Adrenal gland (tissue), 12 donors: Measurements from ENCODE around the gene CCDC185. TPM values are rescaled to one million over a fixed set of nuclear protein-coding genes. Genes with fewer than 3 reads are reported as not detected.

Experiments
- DNase-seq, 7 donors: peaks; one replicate each; pipeline ENCODE4 v3.0.0-alpha.2; 2019 to 2020
- H3K27ac ChIP-seq, 5 donors: fragments of 200-600 bp; sonication (generic) in 4 of 5; 1 replicate in 3 of 5; 2 replicates in 2 of 5; pipeline versions ENCODE4 v1.5.1 to v1.8.0; 2016 to 2020; ENCODE audit warnings: mild to moderate bottlenecking in 1 of 5
- H3K27me3 ChIP-seq: fragments of 200-600 bp; 2 replicates; pipeline ENCODE4 v1.8.0; 2021
- H3K36me3 ChIP-seq, 2 donors: fragments of 200-600 bp; replicated peaks in 1 of 2; 1 replicate in 1 of 2; 2 replicates in 1 of 2; pipeline versions ENCODE4 v1.5.1 to v1.8.0; 2018 to 2022
- H3K4me1 ChIP-seq, 2 donors: fragments of 200-600 bp; replicated peaks in 1 of 2; 1 replicate in 1 of 2; 2 replicates in 1 of 2; pipeline versions ENCODE4 v1.5.1 to v1.8.0; 2018 to 2021
- H3K4me3 ChIP-seq, 4 donors: fragments of 200-600 bp; sonication (generic) in 3 of 4; one replicate each; pipeline ENCODE4 v1.5.1; 2016 to 2018
- H3K9me3 ChIP-seq, 3 donors: fragments of 200-600 bp; sonication (generic) in 1 of 3; replicated peaks in 1 of 3; 1 replicate in 2 of 3; 2 replicates in 1 of 3; pipeline versions ENCODE4 v1.5.1 to v1.8.0; 2016 to 2021
- CTCF ChIP-seq, 6 experiments: fragments of 450-650 bp in 4 of 6; fragments of 200-600 bp in 2 of 6; sonication (generic) in 1 of 6; IDR thresholded peaks; 1 replicate in 5 of 6; 2 replicates in 1 of 6; pipeline versions ENCODE4 v1.5.1 to v1.8.0; 2016 to 2021; ENCODE audit warnings: antibody characterized with exemption in 6 of 6, mild to moderate bottlenecking in 2 of 6, moderate library complexity in 1 of 6
- POLR2A ChIP-seq, 2 donors: fragments of 450-650 bp; IDR thresholded peaks; one replicate each; pipeline ENCODE4 v1.6.1; 2017; ENCODE audit warnings: antibody characterized with exemption in 2 of 2, mild to moderate bottlenecking in 2 of 2, moderate library complexity in 1 of 2
- WGBS, 4 donors: extraction: QIAGEN DNeasy Blood & Tissue Kit in 2 of 4; methylation state at CpG; one replicate each; pipeline versions ENCODE4 v1.1.5 to v1.1.7; 2013 to 2017; 5-methylcytosine and 5-hydroxymethylcytosine counted together
- intact Hi-C, 2 donors: fragments of 100-400 bp; cut with DNase I; formaldehyde crosslinking; loops; one replicate each; pipeline versions ENCODE4 v1.14.1 to v1.15.0; 2022 to 2023
- polyA plus RNA-seq, 3 donors: library from polyadenylated mRNA; stranded (reverse); fragments of 200-250 nt in 2 of 3; fragments of 350-450 nt in 1 of 3; fragmentation: Illumina TruSeq in 1 of 3; extraction: RNeasy Lipid Tissue Mini Kit (QIAGEN cat#74804) in 1 of 3; gene quantifications; one replicate each; pipeline ENCODE4 v1.2.3, GENCODE V29; 2013 to 2014
- small RNA-seq, 2 donors: library from RNA; depleted of rRNA; stranded (forward); fragments of <200 nt; gene quantifications; one replicate each; pipeline ENCODE3, GENCODE V24; 2016
- total RNA-seq, 9 donors: library from RNA; depleted of rRNA in 4 of 9; stranded (reverse); fragments of >200 nt in 4 of 9; fragments of 120-200 nt in 1 of 9; fragmentation: NEBNext Ultra II Directional in 1 of 9; extraction: Animal tissue kit (Norgen Biotek cat#: 25700) in 1 of 9; gene quantifications; one replicate each; pipeline versions ENCODE4 v1.1.0 to v1.2.4, GENCODE V29; 2013 to 2023
- donor health status: healthy with polysubstance abuse.
- donor health status: Bipolar disorder and iron deficiency.
- donor health status: DM: yes; HTN: yes; CAD: no.
- donor health status: DM: no; HTN: no; CAD: no.
- donor health status: DM: no; HTN: no; CAD: no.
- donor health status: DM: yes; HTN: yes; CAD: no.

Gene CCDC185
- total and polyA plus RNA-seq, 12 donors: not detected

DNA sequence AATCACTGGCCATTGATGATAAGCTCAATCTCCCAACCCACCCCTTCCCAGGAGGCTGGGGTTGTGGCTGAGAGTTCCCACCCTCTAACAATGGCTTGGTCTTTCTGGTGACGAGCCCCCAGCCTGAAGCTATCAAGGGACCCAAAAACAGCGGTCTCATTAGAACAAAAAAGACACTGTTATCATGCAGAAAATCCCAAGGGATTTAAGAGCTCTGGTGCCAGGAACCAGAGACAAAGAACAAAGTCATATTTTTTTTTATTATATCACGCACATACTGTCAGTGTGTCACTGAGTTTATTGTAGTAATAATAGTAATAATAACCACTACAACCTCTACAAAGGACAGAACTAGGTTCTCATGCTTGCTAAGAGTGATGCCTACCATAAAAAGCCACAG, 43.9 kb downstream of the CCDC185 start:
- WGBS, 4 donors: 60 to 83% (median 76%) methylated on average over 3 of the region's 3 CpGs

DNA sequence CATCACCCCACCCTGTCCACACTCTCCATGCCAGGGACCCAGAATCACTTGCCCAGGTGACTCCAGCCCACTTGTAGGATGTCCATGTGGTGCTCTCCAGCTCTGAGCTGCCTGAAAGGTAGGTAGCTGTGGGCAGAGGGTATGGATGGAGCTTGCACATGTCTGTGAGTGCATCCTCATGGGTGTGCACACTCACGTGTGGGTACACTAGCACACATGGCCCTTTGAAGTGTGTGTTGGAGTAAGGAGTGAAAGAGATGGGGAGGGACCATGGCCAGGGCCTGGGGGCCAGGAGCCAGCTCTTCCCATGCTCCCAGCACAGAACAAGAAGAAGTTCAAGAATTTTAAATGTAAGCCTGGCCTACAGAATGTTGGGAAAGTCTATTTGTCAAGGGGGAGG, 50.2 kb downstream of the CCDC185 start:
- WGBS, 4 donors: 82 to 100% (median 95%) methylated on average over 1 of the region's 1 CpG; no CpG with 5 or more reads in 1 of the 4 donors
- TF ChIP-seq POLR2A (IDR thresholded peaks at IDR 0.05) (no peak), CTCF (IDR thresholded peaks at IDR 0.05) (no peak)

More for the DNA sequence above, 43.9 kb downstream of the CCDC185 start:
- Histone ChIP-seq H3K4me1 (no peaks in the 10 kb centered on the region), H3K27ac (no peak overlapping the region), H3K4me3 (no peak overlapping the region), H3K27me3 (no peaks in the 10 kb centered on the region), H3K36me3 (no peaks in the 10 kb centered on the region), H3K9me3 (no peaks in the 10 kb centered on the region)
- DNase-seq: no peak
- intact Hi-C loops: no loop called here
- TF ChIP-seq CTCF (IDR thresholded peaks at IDR 0.05) (no peak), POLR2A (IDR thresholded peaks at IDR 0.05) (no peak)

DNA sequence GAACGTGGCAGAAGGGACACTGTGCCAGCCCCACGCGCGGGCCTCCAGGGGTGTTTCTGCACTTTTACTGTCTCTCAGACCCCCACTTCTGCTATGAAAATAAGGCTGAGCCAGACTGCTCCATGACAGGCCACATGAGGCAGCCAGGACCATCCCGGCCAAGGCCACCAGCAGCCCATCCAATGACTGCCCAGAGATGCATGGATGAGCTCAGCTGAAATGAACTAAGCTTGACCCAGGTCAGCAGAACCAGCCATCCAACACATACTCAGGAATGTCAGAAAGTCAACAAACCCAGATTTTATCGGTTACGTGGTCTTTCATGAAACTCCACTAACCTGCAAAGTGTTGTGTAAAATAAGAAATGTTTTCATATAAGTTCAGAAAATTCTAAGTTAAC, 51.2 kb downstream of the CCDC185 start:
- 77 to 83% (median 82%) methylated on average over 7 of the region's 7 CpGs for WGBS, 4 donors
- intact Hi-C loops: no loop called here
- no peaks in the 10 kb centered on the region for H3K9me3 ChIP-seq

More for the DNA sequence above, 50.2 kb downstream of the CCDC185 start:
- no peaks in the 10 kb centered on the region for H3K9me3 ChIP-seq
- no peaks in the 10 kb centered on the region for H3K27me3 ChIP-seq
- intact Hi-C loops: no loop called here
- no peaks in the 10 kb centered on the region for H3K4me1 ChIP-seq
- H3K36me3 ChIP-seq: no peaks in the 10 kb centered on the region
- no peak for DNase-seq
- no peak overlapping the region for H3K4me3 ChIP-seq
- no peak overlapping the region for H3K27ac ChIP-seq

More for the DNA sequence above, 51.2 kb downstream of the CCDC185 start:
- no peak for TF ChIP-seq POLR2A (IDR thresholded peaks at IDR 0.05)
- TF ChIP-seq CTCF (IDR thresholded peaks at IDR 0.05): no peak
- no peak overlapping the region for H3K27ac ChIP-seq
- H3K4me3 ChIP-seq: no peak overlapping the region
- no peaks in the 10 kb centered on the region for H3K4me1 ChIP-seq
- H3K27me3 ChIP-seq: no peaks in the 10 kb centered on the region
- DNase-seq: no peak
- H3K36me3 ChIP-seq: no peaks in the 10 kb centered on the region

Small RNA genes lying within 50 kb of the gene (small RNA-seq; reads per million reads assigned to genes)
- gene RNU4-57P: 0 reads per million in 2 donors

Other genes starting within 250 kb of the CCDC185 start
- 10 to 100 TPM in 1 of 9 donors, 1 to 10 TPM in 8; 1.5 to 11.8 (median 6.5) TPM for gene SUSD4, start 29.2 kb upstream of the CCDC185 start, total RNA-seq
- gene SUSD4, start 29.2 kb upstream of the CCDC185 start, polyA plus RNA-seq: 10 to 100 TPM in 2 of 3 donors, 1 to 10 TPM in 1; 7.1 to 26.9 (median 12.6) TPM